AG09319 (cell line): ENCODE results near the gene NGLY1.
A peak's percentile ranks its signal among the peaks of the same experiment; 100 is the strongest.

Experiments used
- DNase-seq: peaks from one replicate; pipeline ENCODE4 v3.0.0-alpha.2; 2010; ENCODE audit warnings: low read depth; ENCODE audit errors: extremely low read depth
- CTCF ChIP-seq: IDR thresholded peaks from 2 replicates; pipeline ENCODE4 v1.5.1; 2011; ENCODE audit warnings: low read depth, mild to moderate bottlenecking, inconsistent platforms, low read length, moderate library complexity

The NGLY1 gene

GRCh38 chr3:25820816-25821486, 37.7 kb upstream of the NGLY1 start:
- DNase-seq, result no peak
- TF ChIP-seq CTCF, result no peak

GRCh38 chr3:25820366-25820765, 37.1 kb upstream of the NGLY1 start:
- TF ChIP-seq CTCF, result no peak
- DNase-seq, result peak; percentile 60

- no peak for TF ChIP-seq CTCF
- no peak for DNase-seq
Measured at GRCh38 chr3:25818335-25818734, 35.1 kb upstream of the NGLY1 start.

- TF ChIP-seq CTCF, result no peak
Measured at GRCh38 chr3:25817638-25818037, 34.4 kb upstream of the NGLY1 start.

GRCh38 chr3:25817107-25817506, 33.9 kb upstream of the NGLY1 start:
- TF ChIP-seq CTCF, result no peak
- DNase-seq, result no peak

More at GRCh38 chr3:25817638-25818037, 34.4 kb upstream of the NGLY1 start:
- DNase-seq, result no peak

- no peak for TF ChIP-seq CTCF
- no peak for DNase-seq
Measured at GRCh38 chr3:25812644-25813043, 29.4 kb upstream of the NGLY1 start.

GRCh38 chr3:25804676-25805075, 21.4 kb upstream of the NGLY1 start:
- no peak for DNase-seq
- no peak for TF ChIP-seq CTCF
